ENCODE data around the gene ATXN2. TPM values are rescaled to one million over a fixed set of nuclear protein-coding genes. Genes with fewer than 3 reads are reported as not detected.

ATXN2 gene
- total RNA-seq, 1 donor from 2014 or later, result 79.1 TPM

- no peak for FAIRE-seq
- no peak for DNase-seq (ENCODE audit: low spot score in 2 of 2)
Measured at GRCh38 chr12:111427417-111428074, 171.6 kb downstream of the ATXN2 start.

DNA sequence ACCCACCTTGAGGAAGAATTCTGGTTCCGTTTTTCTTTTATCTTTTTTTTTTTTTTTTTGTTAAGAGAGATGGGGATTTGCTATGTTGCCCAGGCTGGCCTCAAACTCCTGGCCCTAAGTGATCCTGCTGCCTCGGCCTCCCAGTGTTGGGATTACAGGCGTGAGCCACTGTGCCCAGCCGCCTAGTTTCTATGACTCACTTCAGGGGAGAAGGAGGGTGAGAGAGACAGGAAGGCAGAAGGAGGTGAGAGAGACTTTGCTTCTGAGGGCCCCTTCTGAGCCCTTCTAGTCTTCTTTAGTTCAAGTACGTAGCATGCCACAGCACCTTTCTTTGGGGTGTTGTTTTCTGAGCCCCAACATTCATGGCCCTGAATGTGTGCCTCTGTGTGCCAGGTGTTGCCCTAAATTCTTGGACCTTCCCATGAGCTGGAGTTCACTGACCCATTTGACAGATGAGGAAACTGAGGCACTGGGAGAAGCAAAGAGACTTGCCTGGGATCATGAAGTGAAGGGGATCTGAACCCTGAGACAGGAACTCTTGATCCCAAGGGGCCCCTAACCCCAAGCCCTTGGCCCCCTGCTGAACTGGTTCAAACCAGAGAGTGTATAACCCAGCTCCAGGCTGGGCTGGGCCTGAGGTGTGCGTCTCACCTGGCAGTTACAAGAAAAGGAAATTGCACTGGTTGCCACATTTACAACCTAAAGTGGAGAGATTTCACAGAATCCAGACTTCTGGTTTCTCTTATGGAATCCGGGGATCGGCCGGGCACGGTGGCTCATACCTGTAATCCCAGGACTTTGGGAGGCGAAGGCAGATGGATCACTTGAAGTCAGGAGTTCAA, 172.6 kb downstream of the ATXN2 start:
- DNase-seq (ENCODE audit: low spot score in 2 of 2) (no peak), FAIRE-seq (no peak)

DNA sequence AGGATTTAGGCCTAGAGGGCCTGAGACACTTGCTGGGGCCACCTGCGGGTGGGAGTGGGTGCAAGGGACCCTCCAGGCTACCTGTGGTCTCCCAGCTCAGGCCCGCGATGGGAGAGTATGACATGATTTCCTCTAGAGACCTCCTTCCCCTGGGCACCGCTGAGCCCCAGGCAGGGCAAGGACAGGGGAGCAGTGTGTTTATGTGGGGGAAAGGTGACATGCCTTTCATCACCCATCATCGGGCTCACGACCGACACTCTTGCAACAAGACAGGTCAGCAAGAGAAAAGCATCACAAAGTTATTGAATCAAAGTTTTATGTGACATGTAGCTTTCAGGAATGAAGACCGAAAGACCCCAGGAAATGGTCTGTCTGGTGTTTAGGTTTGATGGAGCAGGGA, 173.5 kb downstream of the ATXN2 start:
- no peak for FAIRE-seq
- DNase-seq (ENCODE audit: low spot score in 2 of 2), result no peak

GRCh38 chr12:111424793-111425251, 174.3 kb downstream of the ATXN2 start:
- FAIRE-seq (no peak), DNase-seq (ENCODE audit: low spot score in 2 of 2) (no peak)

GRCh38 chr12:111424189-111424792, 174.8 kb downstream of the ATXN2 start:
- FAIRE-seq, result no peak
- no peak for DNase-seq (ENCODE audit: low spot score in 2 of 2)

DNA sequence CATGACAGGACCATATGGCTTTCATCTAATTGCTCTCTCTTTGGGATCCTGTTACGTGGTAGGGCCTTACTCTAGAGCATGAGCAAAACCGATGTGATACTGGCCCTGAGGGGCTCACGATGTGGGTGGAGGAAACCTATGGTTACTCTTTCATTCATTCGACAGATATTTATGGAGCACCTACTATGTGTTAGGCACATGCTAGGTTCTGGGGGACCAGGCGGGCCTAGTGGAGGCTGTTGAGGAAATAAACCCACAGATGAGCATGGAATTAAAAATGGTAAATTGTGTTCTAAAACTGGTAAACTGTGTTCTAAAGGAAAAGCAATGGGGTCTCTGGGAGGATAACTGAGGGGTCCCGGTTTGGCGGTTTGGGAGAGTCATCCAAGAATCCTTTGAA, 178.6 kb downstream of the ATXN2 start:
- DNase-seq (ENCODE audit: low spot score in 2 of 2) (no peak), FAIRE-seq (no peak)

- FAIRE-seq (no peak), DNase-seq (ENCODE audit: low spot score in 2 of 2) (no peak)
Measured at GRCh38 chr12:111419784-111420183, 179.3 kb downstream of the ATXN2 start.

- DNase-seq (ENCODE audit: low spot score in 2 of 2) (no peak), FAIRE-seq (no peak)
Measured at GRCh38 chr12:111418594-111418880, 180.6 kb downstream of the ATXN2 start.

- no peak for FAIRE-seq
- DNase-seq (ENCODE audit: low spot score in 2 of 2), result no peak
Measured at GRCh38 chr12:111417784-111418593, 181.1 kb downstream of the ATXN2 start.

DNA sequence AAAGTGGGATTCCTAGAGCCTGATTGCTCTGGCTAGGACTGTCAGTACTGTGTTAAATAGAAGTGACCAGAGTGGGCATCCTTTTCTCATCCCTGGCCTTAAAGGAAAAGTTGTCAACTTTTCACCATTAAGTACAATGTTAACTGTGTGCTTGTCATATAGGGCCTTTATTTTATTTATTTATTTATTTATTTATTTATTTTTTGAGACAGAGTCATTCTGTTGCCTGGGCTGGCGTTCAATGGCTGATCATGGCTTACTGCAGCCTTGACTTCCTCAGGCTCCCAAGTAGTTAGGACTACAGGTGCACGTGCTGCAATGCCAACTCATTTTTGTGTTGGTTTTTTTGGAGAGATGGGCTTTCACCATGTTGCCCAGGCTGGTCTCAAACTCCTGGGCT, 181.8 kb downstream of the ATXN2 start:
- DNase-seq (ENCODE audit: low spot score in 2 of 2) (no peak), FAIRE-seq (no peak)

DNA sequence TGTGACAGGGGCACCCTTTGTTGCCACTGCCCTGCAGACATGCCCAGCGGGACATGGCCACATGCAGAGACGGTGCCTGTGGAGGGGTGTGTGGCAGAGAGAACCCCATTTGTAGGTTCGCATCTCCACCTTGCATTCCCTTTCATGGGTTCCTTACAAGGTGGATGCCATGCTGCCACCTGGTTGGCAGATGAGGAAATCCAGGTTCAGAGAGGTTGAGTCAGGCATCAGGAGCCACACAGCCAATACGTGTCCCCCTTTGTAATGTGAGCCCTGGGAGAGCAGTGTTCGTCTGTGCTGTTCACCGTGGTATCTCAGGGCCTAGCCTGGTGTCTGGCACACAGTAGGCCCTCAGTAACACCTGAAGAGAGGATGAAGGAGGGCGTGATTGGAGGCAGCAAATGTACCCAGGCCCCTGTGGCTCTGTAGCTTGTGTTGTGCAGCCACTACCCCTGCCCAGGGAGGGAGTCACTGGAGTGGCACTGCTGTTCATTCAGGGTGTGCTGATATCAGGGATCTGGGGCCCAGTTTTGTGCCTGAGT, 184.3 kb downstream of the ATXN2 start:
- DNase-seq (ENCODE audit: low spot score in 2 of 2) (no peak), FAIRE-seq (no peak)

DNA sequence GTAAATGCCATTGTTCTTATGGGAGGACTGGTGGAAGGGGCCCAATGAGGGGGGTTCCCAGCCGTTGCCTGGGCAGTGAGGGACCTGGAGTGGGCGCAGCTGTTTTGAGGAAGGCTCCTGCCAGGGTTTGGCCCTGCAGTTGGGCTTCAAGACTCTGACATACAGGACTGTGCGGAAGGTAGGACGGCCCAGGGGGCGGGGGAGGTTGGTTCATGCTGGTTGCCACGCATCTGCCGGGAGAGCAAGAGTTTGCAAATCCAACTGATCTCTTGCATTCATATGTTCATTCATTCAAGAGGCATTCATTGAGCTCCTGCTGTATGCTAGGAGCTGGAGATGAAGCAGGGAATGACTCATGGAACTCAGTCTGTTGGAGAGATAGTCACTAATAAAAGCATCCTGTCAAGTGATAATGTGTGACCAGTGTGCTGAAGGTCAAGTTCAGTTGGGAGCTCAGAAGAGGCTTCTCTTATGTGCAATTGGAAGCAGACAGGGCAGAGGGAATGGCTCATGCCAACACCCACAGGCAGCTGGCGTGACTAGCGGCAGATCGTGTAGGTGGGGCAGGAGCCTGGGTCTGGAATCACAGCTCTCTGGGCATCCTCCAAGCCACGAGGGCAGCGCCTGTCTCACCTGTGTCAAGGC, 185.6 kb downstream of the ATXN2 start:
- DNase-seq (ENCODE audit: low spot score in 2 of 2) (no peak), FAIRE-seq (no peak)

- DNase-seq (ENCODE audit: low spot score in 2 of 2), result no peak
Measured at GRCh38 chr12:111412830-111413441, 186.2 kb downstream of the ATXN2 start.

DNA sequence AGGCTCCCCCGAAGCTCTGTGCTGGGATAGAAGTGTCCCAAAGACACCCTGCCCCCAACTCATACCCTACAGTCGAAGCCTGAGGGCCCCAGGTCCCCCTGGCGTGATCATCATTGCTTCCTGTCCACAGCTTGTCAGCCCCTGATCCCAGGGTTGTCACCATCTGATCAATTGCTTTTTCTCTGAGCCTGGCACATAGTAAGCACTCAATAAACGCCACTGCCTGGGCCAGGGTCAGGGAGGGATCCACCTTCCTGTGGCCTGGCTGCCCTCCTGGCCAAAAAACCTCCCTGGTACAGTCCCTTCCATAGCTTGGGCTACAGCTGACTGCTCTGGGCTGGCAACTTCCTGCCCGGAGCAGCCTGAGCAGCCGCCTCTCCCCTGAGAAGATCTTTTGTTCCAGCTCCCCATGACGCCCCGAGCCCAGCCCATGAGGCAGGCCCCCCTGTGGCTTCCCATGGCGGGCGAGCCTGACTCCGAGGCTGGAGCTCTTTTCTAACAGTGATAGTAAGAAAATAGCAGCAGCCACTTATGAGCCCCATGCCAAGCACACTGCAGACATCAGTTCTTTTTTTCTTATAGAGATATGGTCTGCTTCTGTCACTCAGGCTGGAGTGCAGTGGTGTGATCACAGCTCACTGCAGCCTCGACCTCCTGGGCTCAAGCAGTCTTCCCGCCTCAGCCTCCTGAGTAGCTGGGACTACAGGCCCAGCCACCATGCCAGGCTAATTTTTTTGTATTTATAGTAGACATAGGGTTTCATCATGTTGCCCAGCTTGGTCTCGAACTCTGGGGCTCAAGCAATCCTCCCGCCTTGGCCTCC, 186.9 kb downstream of the ATXN2 start:
- no peak for FAIRE-seq
- peak in 1 of 2 donors; percentile 62 for DNase-seq (ENCODE audit: low spot score in 2 of 2)

More at GRCh38 chr12:111412830-111413441, 186.2 kb downstream of the ATXN2 start:
- no peak for FAIRE-seq

DNA sequence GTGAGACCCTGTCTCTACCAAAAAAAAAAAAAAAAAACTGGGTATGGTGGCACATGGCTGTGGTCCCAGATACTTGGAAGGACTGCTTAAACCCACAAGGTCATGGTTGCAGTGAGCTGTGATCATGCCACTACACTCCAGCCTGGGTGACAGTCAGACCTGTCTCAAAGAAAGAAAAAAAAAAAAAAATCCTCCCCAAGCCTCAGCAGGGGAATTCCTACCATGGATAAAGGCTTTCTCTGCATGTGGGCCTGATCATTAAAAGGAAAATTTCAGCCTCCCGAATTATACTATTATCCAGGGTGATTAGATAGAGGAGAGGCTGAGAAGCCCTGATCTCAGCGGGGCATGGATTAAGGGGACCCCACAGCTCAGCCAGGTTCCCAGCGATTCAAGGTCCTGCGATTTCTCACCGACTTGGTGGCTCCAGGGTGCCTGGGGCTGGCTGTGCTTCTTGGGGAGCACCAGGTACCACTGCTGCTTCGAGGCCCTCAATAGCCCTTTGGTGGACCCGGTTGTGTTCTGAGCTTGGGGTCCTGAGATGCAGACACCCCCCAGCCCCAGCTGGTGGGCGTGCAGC, 187.8 kb downstream of the ATXN2 start:
- no peak for FAIRE-seq
- DNase-seq (ENCODE audit: low spot score in 2 of 2), result no peak

GRCh38 chr12:111410431-111411184, 188.5 kb downstream of the ATXN2 start:
- no peak for FAIRE-seq
- DNase-seq (ENCODE audit: low spot score in 2 of 2), result no peak

GRCh38 chr12:111409780-111410430, 189.2 kb downstream of the ATXN2 start:
- FAIRE-seq (no peak), DNase-seq (ENCODE audit: low spot score in 2 of 2) (peak in 1 of 2 donors; percentile 61)

All from frontal cortex (tissue), 4 donors.